ENCODE measurements around the gene C12orf56. TPM values are rescaled to one million over a fixed set of nuclear protein-coding genes. Genes with fewer than 3 reads are reported as not detected.

The C12orf56 gene
- total RNA-seq, 1 experiment from 2014 or later, result 9.3 TPM

DNA sequence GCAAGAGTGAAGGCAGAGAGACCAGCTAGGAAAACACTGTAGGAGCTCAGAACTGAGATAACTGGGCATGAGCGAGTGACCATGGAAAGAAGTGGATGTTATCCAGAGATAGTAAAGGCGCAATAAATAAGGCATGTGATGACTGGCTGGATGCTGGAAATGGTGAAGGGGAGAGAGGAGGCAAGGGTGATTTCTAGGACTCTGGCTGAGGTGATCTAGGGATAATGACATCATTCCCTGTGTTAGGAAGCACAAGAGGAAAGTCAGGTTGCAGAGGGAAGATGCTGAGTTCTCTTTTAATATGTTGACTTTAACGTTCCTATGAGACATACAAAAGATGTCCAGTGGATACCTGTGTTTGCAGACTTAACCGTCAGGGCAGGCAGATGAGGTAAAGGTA lies 78.7 kb downstream of the C12orf56 start:
- H3K36me3 Mint-ChIP-seq (ENCODE audit: insufficient read depth, unreplicated experiment), result no peaks in the 10 kb centered on the region
- Histone ChIP-seq H3K4me3 (ENCODE audit: low read depth, low read length) (no peak overlapping the region), H3K9me3 (no peaks in the 10 kb centered on the region), H3K27me3 (replicated peaks; ENCODE audit: control insufficient read depth, insufficient read depth, low read length) (no peaks in the 10 kb centered on the region), H3K36me3 (ENCODE audit: control insufficient read depth, insufficient read depth, low read length) (no peaks in the 10 kb centered on the region), H3K4me1 (no peaks in the 10 kb centered on the region)
- no peak for DNase-seq
- no peaks in the 10 kb centered on the region for H3K4me1 Mint-ChIP-seq (ENCODE audit: low read depth, unreplicated experiment)
- no TSS peak for BruUV-seq (replicated peaks)
- H3K4me3 Mint-ChIP-seq (ENCODE audit: unreplicated experiment), result no peak overlapping the region
- H3K27me3 Mint-ChIP-seq (ENCODE audit: insufficient read depth, unreplicated experiment), result no peaks in the 10 kb centered on the region
- POLR2A ChIA-PET, result no interaction called here
- H3K27ac Mint-ChIP-seq (ENCODE audit: unreplicated experiment), result no peak overlapping the region
- CTCF ChIA-PET, result interaction anchor here (0.6 kb wide), 1 partner anchor 43 kb away, joined by 9 read pairs; no protein-coding TSS in a partner anchor
- H3K9me3 Mint-ChIP-seq (ENCODE audit: unreplicated experiment), result no peaks in the 10 kb centered on the region
- intact Hi-C loops (cut with micrococcal nuclease; ENCODE audit: unreplicated experiment), result no loop called here
- no peak for TF ChIP-seq CTCF (IDR thresholded peaks at IDR 0.05; ENCODE audit: insufficient read depth in 1 of 2, low read depth in 1 of 2, low read length in 1 of 2, severe bottlenecking in 1 of 2, unreplicated experiment in 1 of 2)

DNA sequence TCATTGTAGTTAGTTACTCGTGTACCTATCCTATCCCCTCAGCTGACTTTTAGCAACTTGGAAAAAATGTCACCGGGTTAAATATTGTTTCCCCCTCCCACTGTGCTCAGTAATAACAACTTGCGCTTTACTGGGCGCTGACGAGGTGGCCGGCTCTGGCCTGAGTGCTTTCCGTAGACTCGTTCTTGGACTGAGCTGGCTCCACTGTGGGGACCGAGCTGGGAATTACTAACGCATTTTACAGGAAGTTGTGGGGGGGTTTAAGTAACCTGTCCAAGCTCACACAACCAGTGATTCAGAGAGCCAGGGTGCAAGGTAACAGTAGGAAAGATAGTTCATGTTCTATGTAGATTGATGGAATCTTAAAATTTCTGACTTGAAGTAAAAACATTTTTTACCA lies 86.0 kb downstream of the C12orf56 start:
- Mint-ChIP-seq H3K4me1 (ENCODE audit: low read depth, unreplicated experiment) (no peaks in the 10 kb centered on the region), H3K36me3 (ENCODE audit: insufficient read depth, unreplicated experiment) (no peaks in the 10 kb centered on the region), H3K27me3 (ENCODE audit: insufficient read depth, unreplicated experiment) (no peaks in the 10 kb centered on the region), H3K9me3 (ENCODE audit: unreplicated experiment) (no peaks in the 10 kb centered on the region), H3K27ac (ENCODE audit: unreplicated experiment) (no peak overlapping the region), H3K4me3 (ENCODE audit: unreplicated experiment) (no peak overlapping the region)
- BruUV-seq (replicated peaks), result no TSS peak
- ChIA-PET CTCF (no interaction called here), POLR2A (no interaction called here)
- intact Hi-C loops (cut with micrococcal nuclease; ENCODE audit: unreplicated experiment), result no loop called here
- TF ChIP-seq CTCF (IDR thresholded peaks at IDR 0.05; ENCODE audit: insufficient read depth in 1 of 2, low read depth in 1 of 2, low read length in 1 of 2, severe bottlenecking in 1 of 2, unreplicated experiment in 1 of 2), result no peak
- Histone ChIP-seq H3K4me3 (ENCODE audit: low read depth, low read length) (no peak overlapping the region), H3K4me1 (no peaks in the 10 kb centered on the region), H3K36me3 (ENCODE audit: control insufficient read depth, insufficient read depth, low read length) (no peaks in the 10 kb centered on the region), H3K9me3 (no peaks in the 10 kb centered on the region), H3K27me3 (replicated peaks; ENCODE audit: control insufficient read depth, insufficient read depth, low read length) (no peaks in the 10 kb centered on the region)
- no peak for DNase-seq

- Mint-ChIP-seq H3K4me3 (ENCODE audit: unreplicated experiment) (no peak overlapping the region), H3K27ac (ENCODE audit: unreplicated experiment) (no peak overlapping the region), H3K27me3 (ENCODE audit: insufficient read depth, unreplicated experiment) (no peaks in the 10 kb centered on the region), H3K9me3 (ENCODE audit: unreplicated experiment) (no peaks in the 10 kb centered on the region), H3K36me3 (ENCODE audit: insufficient read depth, unreplicated experiment) (no peaks in the 10 kb centered on the region), H3K4me1 (ENCODE audit: low read depth, unreplicated experiment) (peaks cover 6% of the 10 kb centered on the region)
- H3K27me3 ChIP-seq (replicated peaks; ENCODE audit: control insufficient read depth, insufficient read depth, low read length), result no peaks in the 10 kb centered on the region
- intact Hi-C loops (cut with micrococcal nuclease; ENCODE audit: unreplicated experiment), result no loop called here
- H3K4me3 ChIP-seq (ENCODE audit: low read depth, low read length), result no peak overlapping the region
- ChIA-PET POLR2A (no interaction called here), CTCF (no interaction called here)
- no TSS peak for BruUV-seq (replicated peaks)
- TF ChIP-seq CTCF (IDR thresholded peaks at IDR 0.05; ENCODE audit: insufficient read depth in 1 of 2, low read depth in 1 of 2, low read length in 1 of 2, severe bottlenecking in 1 of 2, unreplicated experiment in 1 of 2), result no peak
- no peaks in the 10 kb centered on the region for H3K36me3 ChIP-seq (ENCODE audit: control insufficient read depth, insufficient read depth, low read length)
- H3K4me1 ChIP-seq, result no peaks in the 10 kb centered on the region
- no peaks in the 10 kb centered on the region for H3K9me3 ChIP-seq
- no peak for DNase-seq
These were observed 90.9 kb downstream of the C12orf56 start for GRCh38 chr12:64299628-64300027.

Data from Caco-2 (cell line).